ENCODE results near the gene POC5. TPM values are rescaled to one million over a fixed set of nuclear protein-coding genes. Genes with fewer than 3 reads are reported as not detected.
"Not testable (repeated sequence)": the region's sequence is repeated elsewhere in the genome, so short reads cannot be mapped to it uniquely, and the experiment has no call there.

POC5 gene
- total and polyA plus RNA-seq, 2 donors from 2014 or later = 6.1 to 12.1 TPM

GRCh38 chr5:75729321-75729720, 12.1 kb upstream of the POC5 start:
- peak overlapping the region in 1 of 3 donors; percentile 13 for H3K4me3 ChIP-seq (ENCODE audit: low read length in 3 of 3)
- no peaks in the 10 kb centered on the region for H3K36me3 ChIP-seq (ENCODE audit: control insufficient read depth in 2 of 3, insufficient read depth in 3 of 3, low read length in 3 of 3)
- no peak overlapping the region for H3K27ac ChIP-seq (ENCODE audit: low read depth in 2 of 2, low read length in 2 of 2)
- intact Hi-C loops (cut with DNase I) = no loop called here
- FAIRE-seq (no peak), DNase-seq (peak in 2 of 5 donors; percentile 22 to 41)
- no peak for TF ChIP-seq CTCF (IDR thresholded peaks at IDR 0.05; ENCODE audit: borderline replicate concordance, extremely low read depth, insufficient read depth)
- no peak overlapping the region for H3K9ac ChIP-seq (ENCODE audit: low read length in 3 of 3)
- H3K27me3 ChIP-seq (ENCODE audit: control insufficient read depth, insufficient read depth, low read length) = no peaks in the 10 kb centered on the region
- no peaks in the 10 kb centered on the region for H3K4me1 ChIP-seq (ENCODE audit: control insufficient read depth in 2 of 3, insufficient read depth in 2 of 3, low read depth in 1 of 3, low read length in 3 of 3)
- no peaks in the 10 kb centered on the region for H3K9me3 ChIP-seq (ENCODE audit: control insufficient read depth in 2 of 3, insufficient read depth in 1 of 3, low read length in 3 of 3)

GRCh38 chr5:75727931-75728330, 10.7 kb upstream of the POC5 start:
- FAIRE-seq = no peak
- intact Hi-C loops (cut with DNase I) = no loop called here
- TF ChIP-seq CTCF (IDR thresholded peaks at IDR 0.05; ENCODE audit: borderline replicate concordance, extremely low read depth, insufficient read depth) = no peak
- H3K27ac ChIP-seq (ENCODE audit: low read depth in 2 of 2, low read length in 2 of 2) = no peak overlapping the region
- no peak for DNase-seq
- H3K9ac ChIP-seq (ENCODE audit: low read length in 3 of 3) = no peak overlapping the region
- H3K27me3 ChIP-seq (ENCODE audit: control insufficient read depth, insufficient read depth, low read length) = no peaks in the 10 kb centered on the region
- H3K9me3 ChIP-seq (ENCODE audit: control insufficient read depth in 2 of 3, insufficient read depth in 1 of 3, low read length in 3 of 3) = no peaks in the 10 kb centered on the region
- no peaks in the 10 kb centered on the region for H3K36me3 ChIP-seq (ENCODE audit: control insufficient read depth in 2 of 3, insufficient read depth in 3 of 3, low read length in 3 of 3)
- H3K4me3 ChIP-seq (ENCODE audit: low read length in 3 of 3) = no peak overlapping the region
- H3K4me1 ChIP-seq (ENCODE audit: control insufficient read depth in 2 of 3, insufficient read depth in 2 of 3, low read depth in 1 of 3, low read length in 3 of 3) = no peaks in the 10 kb centered on the region

- H3K9ac ChIP-seq (ENCODE audit: low read length in 3 of 3); H3K36me3 ChIP-seq (ENCODE audit: control insufficient read depth in 2 of 3, insufficient read depth in 3 of 3, low read length in 3 of 3); intact Hi-C loops (cut with DNase I); H3K27ac ChIP-seq (ENCODE audit: low read depth in 2 of 2, low read length in 2 of 2); H3K4me3 ChIP-seq (ENCODE audit: low read length in 3 of 3); DNase-seq; H3K4me1 ChIP-seq (ENCODE audit: control insufficient read depth in 2 of 3, insufficient read depth in 2 of 3, low read depth in 1 of 3, low read length in 3 of 3); H3K27me3 ChIP-seq (ENCODE audit: control insufficient read depth, insufficient read depth, low read length); H3K9me3 ChIP-seq (ENCODE audit: control insufficient read depth in 2 of 3, insufficient read depth in 1 of 3, low read length in 3 of 3); FAIRE-seq: not testable (repeated sequence)
Observed at GRCh38 chr5:75726224-75726623, 9.0 kb upstream of the POC5 start.

GRCh38 chr5:75723378-75723777, 6.1 kb upstream of the POC5 start:
- intact Hi-C loops (cut with DNase I) = no loop called here
- Histone ChIP-seq H3K27ac (ENCODE audit: low read depth in 2 of 2, low read length in 2 of 2) (no peak overlapping the region), H3K4me1 (ENCODE audit: control insufficient read depth in 2 of 3, insufficient read depth in 2 of 3, low read depth in 1 of 3, low read length in 3 of 3) (no peaks in the 10 kb centered on the region), H3K36me3 (ENCODE audit: control insufficient read depth in 2 of 3, insufficient read depth in 3 of 3, low read length in 3 of 3) (no peaks in the 10 kb centered on the region), H3K9ac (ENCODE audit: low read length in 3 of 3) (no peak overlapping the region), H3K9me3 (ENCODE audit: control insufficient read depth in 2 of 3, insufficient read depth in 1 of 3, low read length in 3 of 3) (no peaks in the 10 kb centered on the region), H3K27me3 (ENCODE audit: control insufficient read depth, insufficient read depth, low read length) (no peaks in the 10 kb centered on the region), H3K4me3 (ENCODE audit: low read length in 3 of 3) (no peak overlapping the region)
- no peak for TF ChIP-seq CTCF (IDR thresholded peaks at IDR 0.05; ENCODE audit: borderline replicate concordance, extremely low read depth, insufficient read depth)
- DNase-seq (no peak), FAIRE-seq (no peak)
